GM23338 (cell line): ENCODE data around the gene RBM38. TPM values are rescaled to one million over a fixed set of nuclear protein-coding genes. Genes with fewer than 3 reads are reported as not detected.

Source experiments
- ATAC-seq: fragments of 200-7000 bp; cut with Tn5 transposase; 3 replicates; pipeline ENCODE4 v1.9.1; 2020
- DNase-seq: peaks from one replicate; pipeline ENCODE4 v3.0.0-alpha.2; 2015; ENCODE audit warnings: low spot score
- H2AFZ ChIP-seq: fragments of 200-600 bp; sonication (generic); 2 replicates; pipeline ENCODE4 v1.8.0; 2016; ENCODE audit warnings: antibody characterized with exemption, mild to moderate bottlenecking, moderate library complexity
- H3F3A ChIP-seq: fragments of 200-600 bp; sonication (generic); replicated peaks from 2 replicates; pipeline ENCODE4 v1.8.0; 2017; ENCODE audit warnings: antibody characterized with exemption, mixed run types, low read depth
- H3K27ac ChIP-seq: fragments of 200-600 bp; sonication (generic); 2 replicates; pipeline ENCODE4 v1.6.1; 2016; ENCODE audit warnings: low read depth
- H3K27me3 ChIP-seq: fragments of 200-600 bp; sonication (generic); 2 replicates; pipeline ENCODE4 v1.8.0; 2016; ENCODE audit warnings: mild to moderate bottlenecking, mixed run types, moderate library complexity; ENCODE audit not compliant: insufficient read depth
- H3K36me3 ChIP-seq: fragments of 200-600 bp; sonication (generic); 2 replicates; pipeline ENCODE4 v1.8.0; 2016; ENCODE audit warnings: mild to moderate bottlenecking; ENCODE audit not compliant: insufficient read depth
- H3K4me1 ChIP-seq: fragments of 200-600 bp; sonication (generic); 2 replicates; pipeline ENCODE4 v1.8.0; 2016; ENCODE audit warnings: mild to moderate bottlenecking, moderate library complexity; ENCODE audit not compliant: insufficient read depth
- H3K4me2 ChIP-seq: fragments of 200-600 bp; sonication (generic); 2 replicates; pipeline ENCODE4 v1.7.1; 2017; ENCODE audit warnings: mixed run types
- H3K4me3 ChIP-seq: fragments of 200-600 bp; sonication (generic); 2 replicates; pipeline ENCODE4 v1.6.1; 2016; ENCODE audit warnings: mixed run types
- H3K79me2 ChIP-seq: fragments of 200-600 bp; sonication (generic); replicated peaks from 2 replicates; pipeline ENCODE4 v1.8.0; 2017; ENCODE audit warnings: mild to moderate bottlenecking; ENCODE audit not compliant: insufficient read depth
- H3K9me2 ChIP-seq: fragments of 200-600 bp; sonication (generic); 2 replicates; pipeline ENCODE4 v1.8.0; 2017; ENCODE audit not compliant: insufficient read depth
- H4K20me1 ChIP-seq: fragments of 200-600 bp; sonication (generic); replicated peaks from 2 replicates; pipeline ENCODE4 v1.8.0; 2017; ENCODE audit warnings: mild to moderate bottlenecking; ENCODE audit not compliant: insufficient read depth
- H3K27ac Mint-ChIP-seq: 2 replicates; pipeline ENCODE4 v1.8.0; 2020; ENCODE audit warnings: inconsistent platforms, mild to moderate bottlenecking, moderate library complexity, mixed read lengths
- H3K27me3 Mint-ChIP-seq: 3 replicates; pipeline ENCODE4 v1.8.0; 2022; ENCODE audit warnings: low read depth, mild to moderate bottlenecking, moderate library complexity, mixed read lengths, inconsistent platforms; ENCODE audit not compliant: insufficient read depth, poor library complexity
- H3K36me3 Mint-ChIP-seq: 3 replicates; pipeline ENCODE4 v1.8.0; 2021; ENCODE audit warnings: low read depth, mild to moderate bottlenecking, inconsistent platforms, moderate library complexity, mixed read lengths
- H3K4me1 Mint-ChIP-seq: 3 replicates; pipeline ENCODE4 v1.8.0; 2020; ENCODE audit warnings: mild to moderate bottlenecking, inconsistent platforms, mixed read lengths
- H3K4me3 Mint-ChIP-seq: 3 replicates; pipeline ENCODE4 v1.8.0; 2021; ENCODE audit warnings: moderate library complexity, mild to moderate bottlenecking, inconsistent platforms, mixed read lengths
- H3K9me3 Mint-ChIP-seq: 3 replicates; pipeline ENCODE4 v1.8.0; 2020; ENCODE audit warnings: moderate library complexity, mild to moderate bottlenecking, inconsistent platforms, mixed read lengths
- CREB1 ChIP-seq: fragments of 250-450 bp; sonication (Bioruptor Pico); IDR thresholded peaks from 2 replicates; pipeline ENCODE4 v1.5.0; 2020; ENCODE audit warnings: low read depth, mild to moderate bottlenecking, moderate library complexity
- CTCF ChIP-seq, 2 experiments: fragments of 200-600 bp in 1 of 2; sonication (generic) in 1 of 2; conservative IDR thresholded peaks; 2 replicates each; pipeline versions ENCODE4 v1.5.1 to v1.6.1; 2016 to 2017; ENCODE audit warnings: antibody characterized with exemption in 2 of 2, low read depth in 2 of 2, mild to moderate bottlenecking in 2 of 2, moderate library complexity in 1 of 2
- ETS1 ChIP-seq: IDR thresholded peaks from 2 replicates; pipeline ENCODE4 v1.6.1; 2016; ENCODE audit warnings: antibody characterized with exemption
- EZH2 ChIP-seq: fragments of 200-600 bp; sonication (generic); IDR thresholded peaks from one replicate; pipeline ENCODE4 v1.8.0; 2017; ENCODE audit warnings: antibody characterized with exemption, mild to moderate bottlenecking, low read depth; ENCODE audit not compliant: unreplicated experiment
- EZH2phosphoT487 ChIP-seq: fragments of 200-600 bp; sonication (generic); IDR thresholded peaks from one replicate; pipeline ENCODE4 v1.8.1; 2018; ENCODE audit warnings: antibody characterized with exemption; ENCODE audit not compliant: unreplicated experiment
- JUNB ChIP-seq: IDR thresholded peaks from one replicate; pipeline ENCODE4 v1.6.1; 2016; ENCODE audit warnings: antibody characterized with exemption; ENCODE audit not compliant: unreplicated experiment
- NANOG ChIP-seq: IDR thresholded peaks from 2 replicates; pipeline ENCODE4 v1.6.1; 2016; ENCODE audit warnings: antibody characterized with exemption, borderline replicate concordance
- POLR2AphosphoS5 ChIP-seq: IDR thresholded peaks from 2 replicates; pipeline ENCODE4 v1.6.1; 2016; ENCODE audit warnings: antibody characterized with exemption, low read depth
- REST ChIP-seq: IDR thresholded peaks from one replicate; pipeline ENCODE4 v1.6.1; 2018; ENCODE audit warnings: antibody characterized with exemption; ENCODE audit not compliant: unreplicated experiment
- STAT1 ChIP-seq: IDR thresholded peaks from one replicate; pipeline ENCODE4 v1.6.1; 2016; ENCODE audit warnings: antibody characterized with exemption; ENCODE audit not compliant: unreplicated experiment
- ZNF114 ChIP-seq: fragments of 250-450 bp; sonication (Bioruptor Pico); IDR thresholded peaks from 2 replicates; pipeline ENCODE4 v1.5.0; 2020; ENCODE audit warnings: mild to moderate bottlenecking, moderate library complexity
- ZNF331 ChIP-seq: fragments of 250-450 bp; sonication (Bioruptor Pico); IDR thresholded peaks from 2 replicates; pipeline ENCODE4 v1.5.0; 2020; ENCODE audit warnings: low read depth, mild to moderate bottlenecking, moderate library complexity
- ZNF462 ChIP-seq: fragments of 250-450 bp; sonication (Bioruptor Pico); IDR thresholded peaks from 2 replicates; pipeline ENCODE4 v1.5.0; 2020; ENCODE audit warnings: mild to moderate bottlenecking, moderate library complexity
- polyA plus RNA-seq: library from polyadenylated mRNA; unstranded; fragments of >200 nt; fragmentation: Nextera tagmentation; extraction: Ambion mirVana; gene quantifications from 2 replicates; pipeline ENCODE4 v1.2.1, GENCODE V29; 2016
- total RNA-seq: library from RNA; depleted of rRNA; stranded (reverse); fragments of >200 nt; shearing (Covaris generic); gene quantifications from 2 replicates; pipeline ENCODE4 v1.2.3, GENCODE V29; 2014

The RBM38 gene
- total and polyA plus RNA-seq, 2 experiments from 2014 or later, result 22.9 to 80.5 TPM

GRCh38 chr20:57403216-57403615, 12.0 kb downstream of the RBM38 start:
- peaks cover 9% of the 10 kb centered on the region for H3K27me3 Mint-ChIP-seq
- no peaks in the 10 kb centered on the region; the same call in 1 of the 3 replicates for H3K4me1 Mint-ChIP-seq
- H3K4me3 Mint-ChIP-seq, result no peak overlapping the region
- Histone ChIP-seq H3K79me2 (peaks cover 44% of the 10 kb centered on the region), H4K20me1 (peaks cover 4% of the 10 kb centered on the region), H3K4me2 (no peak overlapping the region), H3K36me3 (peaks cover 6% of the 10 kb centered on the region; the same call in 1 of the 2 replicates), H2AFZ (no peak overlapping the region), H3K4me1 (no peaks in the 10 kb centered on the region), H3K9me2 (no peaks in the 10 kb centered on the region), H3K4me3 (no peak overlapping the region), H3K27ac (no peak overlapping the region), H3K27me3 (no peaks in the 10 kb centered on the region), H3F3A (no peaks in the 10 kb centered on the region)
- ATAC-seq, result no peak
- H3K9me3 Mint-ChIP-seq, result no peaks in the 10 kb centered on the region
- H3K36me3 Mint-ChIP-seq, result peaks cover 47% of the 10 kb centered on the region
- TF ChIP-seq JUNB (no peak), EZH2phosphoT487 (no peak), NANOG (no peak), ZNF114 (CRISPR knock-in tag) (no peak), POLR2AphosphoS5 (no peak), CTCF (conservative IDR thresholded peaks at IDR 0.05; ENCODE audit: low read depth in 2 of 2) (no peak), REST (no peak), ZNF331 (CRISPR knock-in tag) (no peak), STAT1 (no peak), CREB1 (CRISPR knock-in tag) (no peak), ETS1 (no peak), ZNF462 (CRISPR knock-in tag) (no peak), EZH2 (no peak)
- DNase-seq, result no peak
- no peak overlapping the region for H3K27ac Mint-ChIP-seq
